A673 (cell line): Measurements from ENCODE around the gene ABI3. TPM values are rescaled to one million over a fixed set of nuclear protein-coding genes. Genes with fewer than 3 reads are reported as not detected.

Experiments
- BruUV-seq: library from RNA; stranded (reverse); fragments of 400-500 nt; replicated peaks from 2 replicates; lab custom pipeline; 2021; lab: Mats Ljungman, UMichigan
- CTCF ChIA-PET: fragments of 300-600 bp; sonication (Branson Sonifier 250); formaldehyde crosslinking; loops from one replicate; lab custom pipeline; 2022; ENCODE audit warnings: antibody characterized with exemption; lab: Charles Lee
- POLR2A ChIA-PET: fragments of 300-600 bp; sonication (Branson Sonifier 250); formaldehyde crosslinking; loops from one replicate; lab custom pipeline; 2022; ENCODE audit warnings: antibody characterized with exemption; ENCODE audit not compliant: low non-redundant PET; lab: Charles Lee
- DNase-seq: peaks from one replicate; pipeline ENCODE4 v3.0.0-alpha.2; 2015; ENCODE audit warnings: low spot score
- H3K27ac ChIP-seq: fragments of 200-600 bp; sonication (generic); 2 replicates; pipeline ENCODE4 v1.5.1; 2016; ENCODE audit warnings: mixed run types, low read depth, mild to moderate bottlenecking, mixed read lengths, antibody characterized with exemption, low read length; ENCODE audit not compliant: poor library complexity, severe bottlenecking
- H3K27me3 ChIP-seq: fragments of 200-600 bp; sonication (generic); replicated peaks from 2 replicates; pipeline ENCODE4 v1.6.1; 2017; ENCODE audit warnings: mixed run types, low read depth, mild to moderate bottlenecking, mixed read lengths, antibody characterized with exemption, low read length; ENCODE audit not compliant: insufficient read depth, poor library complexity
- H3K36me3 ChIP-seq: fragments of 200-600 bp; sonication (generic); 2 replicates; pipeline ENCODE4 v1.6.1; 2016; ENCODE audit warnings: mixed run types, mild to moderate bottlenecking, mixed read lengths, antibody characterized with exemption, low read length; ENCODE audit not compliant: insufficient read depth, poor library complexity, severe bottlenecking
- H3K4me1 ChIP-seq: fragments of 200-600 bp; sonication (generic); 2 replicates; pipeline ENCODE4 v1.6.1; 2017; ENCODE audit warnings: mixed run types, mild to moderate bottlenecking, mixed read lengths, antibody characterized with exemption, low read length; ENCODE audit not compliant: insufficient read depth, poor library complexity, severe bottlenecking
- H3K4me3 ChIP-seq: fragments of 200-600 bp; sonication (generic); 2 replicates; pipeline ENCODE4 v1.5.1; 2016; ENCODE audit warnings: low read depth, mixed run types, mild to moderate bottlenecking, mixed read lengths, low read length; ENCODE audit not compliant: poor library complexity, severe bottlenecking
- H3K9me3 ChIP-seq: fragments of 200-600 bp; sonication (generic); 2 replicates; pipeline ENCODE4 v1.6.1; 2016; ENCODE audit warnings: mixed run types, low read depth, mild to moderate bottlenecking, mixed read lengths, antibody characterized with exemption, low read length; ENCODE audit not compliant: poor library complexity, severe bottlenecking
- CTCF ChIP-seq: fragments of 300-800, 200-600 bp; sonication (generic); conservative IDR thresholded peaks from 2 replicates; pipeline ENCODE4 v1.5.1; 2017; ENCODE audit warnings: low read depth, mild to moderate bottlenecking, antibody characterized with exemption, low read length, moderate library complexity, mixed read lengths
- EZH2 ChIP-seq: fragments of 200-600 bp; sonication (generic); IDR thresholded peaks from 2 replicates; pipeline ENCODE4 v1.6.1; 2017; ENCODE audit warnings: borderline replicate concordance, low read depth, mild to moderate bottlenecking, mixed read lengths, antibody characterized with exemption, low read length; ENCODE audit not compliant: poor library complexity, severe bottlenecking
- intact Hi-C: fragments of 100-400 bp; cut with micrococcal nuclease; formaldehyde crosslinking; loops from one replicate; pipeline ENCODE4 v1.10.0; 2022; ENCODE audit not compliant: unreplicated experiment
- total RNA-seq: library from RNA; stranded (reverse); gene quantifications from 2 replicates; pipeline ENCODE4 v1.2.3, GENCODE V29; 2021

The ABI3 gene
- total RNA-seq, 1 experiment from 2014 or later, result 9.7 TPM

GRCh38 chr17:49235896-49236295 lies 25.4 kb downstream of the ABI3 start:
- intact Hi-C loops, result no loop called here
- H3K36me3 ChIP-seq, result no peaks in the 10 kb centered on the region
- H3K4me3 ChIP-seq, result no peak overlapping the region
- no peak for DNase-seq
- no peaks in the 10 kb centered on the region for H3K27me3 ChIP-seq
- H3K27ac ChIP-seq, result no peak overlapping the region
- TF ChIP-seq CTCF (no peak), EZH2 (no peak)
- no TSS peak for BruUV-seq
- H3K4me1 ChIP-seq, result no peaks in the 10 kb centered on the region
- POLR2A ChIA-PET, result no interaction called here
- H3K9me3 ChIP-seq, result no peaks in the 10 kb centered on the region
- CTCF ChIA-PET, result no interaction called here

GRCh38 chr17:49239963-49240362 lies 29.5 kb downstream of the ABI3 start:
- H3K9me3 ChIP-seq, result no peaks in the 10 kb centered on the region
- no TSS peak for BruUV-seq
- H3K4me3 ChIP-seq, result no peak overlapping the region
- H3K4me1 ChIP-seq, result no peaks in the 10 kb centered on the region
- no peaks in the 10 kb centered on the region for H3K36me3 ChIP-seq
- H3K27ac ChIP-seq, result no peak overlapping the region
- TF ChIP-seq EZH2, result no peak
- TF ChIP-seq CTCF, result no peak
- no peaks in the 10 kb centered on the region for H3K27me3 ChIP-seq
- POLR2A ChIA-PET, result no interaction called here
- intact Hi-C loops, result no loop called here
- CTCF ChIA-PET, result interaction anchor here (1.1 kb wide), 1 partner anchor 51 kb away, joined by 5 read pairs; no protein-coding TSS in a partner anchor
- DNase-seq, result no peak

- Histone ChIP-seq H3K9me3 (no peaks in the 10 kb centered on the region), H3K27ac (no peak overlapping the region), H3K27me3 (no peaks in the 10 kb centered on the region), H3K4me3 (no peak overlapping the region), H3K4me1 (no peaks in the 10 kb centered on the region), H3K36me3 (no peaks in the 10 kb centered on the region)
- no TSS peak for BruUV-seq
- ChIA-PET CTCF (interaction anchor here (1.1 kb wide), 1 partner anchor 50 kb away, joined by 5 read pairs; no protein-coding TSS in a partner anchor), POLR2A (no interaction called here)
- DNase-seq, result no peak
- intact Hi-C loops, result no loop called here
- no peak for TF ChIP-seq EZH2
- no peak for TF ChIP-seq CTCF
Observed at GRCh38 chr17:49240619-49241018, 30.1 kb downstream of the ABI3 start.
